Measurements from ENCODE around the gene RNF2. TPM values are rescaled to one million over a fixed set of nuclear protein-coding genes. Genes with fewer than 3 reads are reported as not detected.
"Not testable (repeated sequence)": the region's sequence is repeated elsewhere in the genome, so short reads cannot be mapped to it uniquely, and the experiment has no call there.

The RNF2 gene
- total RNA-seq, 1 donor from 2014 or later = 44.0 TPM

DNA sequence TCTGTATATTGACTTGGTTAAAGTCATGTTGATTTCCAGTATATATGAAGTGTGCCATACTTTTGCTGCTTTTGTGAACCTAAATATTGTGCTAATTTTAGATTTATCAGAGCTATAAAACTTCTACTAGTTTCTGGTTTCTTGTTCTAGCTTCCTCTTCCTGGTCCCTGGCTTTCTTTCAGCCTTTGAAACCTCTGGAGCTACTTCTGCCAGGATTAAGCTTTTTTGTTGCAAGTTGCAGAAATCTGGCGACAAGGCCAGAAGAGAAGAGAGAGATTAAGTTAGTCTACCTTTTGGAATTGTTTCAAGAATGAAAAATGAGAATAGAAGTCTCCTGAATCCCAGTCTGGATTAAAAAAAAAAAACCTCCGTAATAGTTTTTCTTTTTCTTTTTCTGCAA is 13.5 kb downstream of the RNF2 start:
- DNase-seq (ENCODE audit: low read depth, low spot score) = no peak
- Mint-ChIP-seq H3K36me3 (ENCODE audit: low read depth) (peaks cover 21% of the 10 kb centered on the region), H3K27ac (ENCODE audit: unreplicated experiment) (no peak overlapping the region), H3K4me1 (peaks cover 11% of the 10 kb centered on the region), H3K9me3 (peaks cover 10% of the 10 kb centered on the region), H3K27me3 (ENCODE audit: low read depth) (no peaks in the 10 kb centered on the region), H3K4me3 (no peak overlapping the region)
- TF ChIP-seq, protein P1, sequence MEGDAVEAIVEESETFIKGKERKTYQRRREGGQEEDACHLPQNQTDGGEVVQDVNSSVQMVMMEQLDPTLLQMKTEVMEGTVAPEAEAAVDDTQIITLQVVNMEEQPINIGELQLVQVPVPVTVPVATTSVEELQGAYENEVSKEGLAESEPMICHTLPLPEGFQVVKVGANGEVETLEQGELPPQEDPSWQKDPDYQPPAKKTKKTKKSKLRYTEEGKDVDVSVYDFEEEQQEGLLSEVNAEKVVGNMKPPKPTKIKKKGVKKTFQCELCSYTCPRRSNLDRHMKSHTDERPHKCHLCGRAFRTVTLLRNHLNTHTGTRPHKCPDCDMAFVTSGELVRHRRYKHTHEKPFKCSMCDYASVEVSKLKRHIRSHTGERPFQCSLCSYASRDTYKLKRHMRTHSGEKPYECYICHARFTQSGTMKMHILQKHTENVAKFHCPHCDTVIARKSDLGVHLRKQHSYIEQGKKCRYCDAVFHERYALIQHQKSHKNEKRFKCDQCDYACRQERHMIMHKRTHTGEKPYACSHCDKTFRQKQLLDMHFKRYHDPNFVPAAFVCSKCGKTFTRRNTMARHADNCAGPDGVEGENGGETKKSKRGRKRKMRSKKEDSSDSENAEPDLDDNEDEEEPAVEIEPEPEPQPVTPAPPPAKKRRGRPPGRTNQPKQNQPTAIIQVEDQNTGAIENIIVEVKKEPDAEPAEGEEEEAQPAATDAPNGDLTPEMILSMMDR (conservative IDR thresholded peaks at IDR 0.05) = no peak

DNA sequence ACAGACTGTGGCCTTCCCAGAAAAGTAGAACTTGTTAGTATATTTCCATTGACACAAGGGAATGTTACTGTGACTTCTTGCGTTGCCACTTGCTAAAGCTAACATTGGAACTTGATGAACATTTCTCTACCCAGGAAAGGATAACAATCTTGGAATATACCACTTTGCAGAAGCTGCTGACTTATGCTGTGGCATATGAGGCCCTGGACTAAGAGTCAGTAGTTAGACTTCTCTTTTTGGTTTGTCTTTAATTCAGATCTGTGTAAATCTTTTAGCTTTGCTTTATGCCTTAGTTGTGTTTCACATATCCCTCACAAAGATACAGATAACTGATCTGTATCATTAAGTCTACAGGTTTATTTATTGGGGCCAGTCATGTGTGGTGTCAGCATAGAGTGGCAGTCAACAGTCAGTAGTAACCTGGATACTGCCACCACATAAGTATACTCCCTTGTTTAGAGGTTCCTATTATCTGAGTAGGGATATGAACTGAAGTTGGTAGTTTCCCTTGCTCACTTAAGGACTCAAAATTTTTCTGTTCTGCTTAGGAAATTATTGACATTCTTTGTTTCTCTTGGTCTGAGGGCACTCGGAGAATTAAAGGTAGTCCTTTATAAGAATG is 14.7 kb downstream of the RNF2 start:
- Mint-ChIP-seq H3K27ac (ENCODE audit: unreplicated experiment) (no peak overlapping the region), H3K4me1 (peaks cover 11% of the 10 kb centered on the region), H3K4me3 (no peak overlapping the region), H3K36me3 (ENCODE audit: low read depth) (peaks cover 28% of the 10 kb centered on the region), H3K27me3 (ENCODE audit: low read depth) (no peaks in the 10 kb centered on the region), H3K9me3 (peaks cover 12% of the 10 kb centered on the region)
- TF ChIP-seq, protein P1 (conservative IDR thresholded peaks at IDR 0.05) = no peak
- DNase-seq (ENCODE audit: low read depth, low spot score) = no peak

DNA sequence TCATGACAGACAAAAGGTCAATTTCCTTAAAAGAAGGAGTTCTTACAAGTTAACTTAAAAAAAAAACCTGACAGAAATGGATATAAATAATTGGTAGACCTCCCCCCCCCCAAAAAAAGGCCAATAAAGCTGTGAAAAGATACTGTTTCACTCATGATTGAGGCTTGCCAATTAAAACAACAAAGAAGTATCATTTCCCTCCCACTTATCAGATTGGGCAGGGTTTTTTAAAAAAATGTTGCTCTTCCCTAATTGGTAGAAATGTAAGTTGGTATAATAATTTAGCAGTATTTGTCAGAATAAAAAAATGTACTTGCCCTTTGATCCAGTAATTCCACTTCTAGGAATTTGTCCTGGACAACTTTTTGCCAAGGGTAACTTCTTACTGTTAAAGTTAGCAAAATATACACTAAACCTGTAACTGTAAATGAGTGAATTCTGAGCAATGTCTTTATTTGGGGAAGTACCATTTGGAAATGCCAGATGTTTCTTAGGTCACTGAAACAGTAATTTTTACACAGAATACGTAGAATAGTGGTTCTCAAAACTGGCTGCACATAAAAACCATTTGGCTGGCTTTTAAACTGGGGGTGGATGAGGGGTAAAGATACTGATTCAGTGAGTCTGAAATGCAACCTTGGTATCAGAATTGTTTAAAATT is 17.5 kb downstream of the RNF2 start:
- no peak for DNase-seq (ENCODE audit: low read depth, low spot score)
- TF ChIP-seq, protein P1 (conservative IDR thresholded peaks at IDR 0.05) = no peak
- Mint-ChIP-seq H3K4me1 (peaks cover 6% of the 10 kb centered on the region), H3K27ac (ENCODE audit: unreplicated experiment) (no peak overlapping the region), H3K9me3 (peaks cover 12% of the 10 kb centered on the region), H3K27me3 (ENCODE audit: low read depth) (no peaks in the 10 kb centered on the region), H3K36me3 (ENCODE audit: low read depth) (peaks cover 45% of the 10 kb centered on the region), H3K4me3 (no peak overlapping the region)

DNA sequence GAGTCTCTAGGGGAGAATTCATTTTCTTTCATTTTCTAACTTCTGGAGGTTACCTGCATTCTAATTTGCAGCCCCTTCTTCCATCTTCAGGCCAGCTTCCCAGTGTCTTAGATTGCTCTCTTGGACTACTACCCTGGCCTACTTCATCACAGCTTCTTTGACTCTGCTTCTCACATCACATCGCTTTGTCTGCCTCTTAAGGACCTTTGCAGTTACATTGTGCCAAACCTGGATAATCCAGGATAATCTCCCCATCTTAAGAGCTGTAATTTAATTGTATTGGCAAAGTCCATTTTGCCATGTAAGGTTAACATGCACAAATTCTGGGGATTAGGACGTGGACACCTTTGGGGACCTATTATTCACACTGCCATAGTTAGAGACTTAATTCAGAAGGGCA is 18.4 kb downstream of the RNF2 start:
- Mint-ChIP-seq H3K4me3 (no peak overlapping the region), H3K27me3 (ENCODE audit: low read depth) (no peaks in the 10 kb centered on the region), H3K4me1 (peaks cover 4% of the 10 kb centered on the region), H3K27ac (ENCODE audit: unreplicated experiment) (no peak overlapping the region), H3K36me3 (ENCODE audit: low read depth) (peaks cover 45% of the 10 kb centered on the region), H3K9me3 (peaks cover 12% of the 10 kb centered on the region)
- TF ChIP-seq, protein P1 (conservative IDR thresholded peaks at IDR 0.05) = no peak
- no peak for DNase-seq (ENCODE audit: low read depth, low spot score)

DNA sequence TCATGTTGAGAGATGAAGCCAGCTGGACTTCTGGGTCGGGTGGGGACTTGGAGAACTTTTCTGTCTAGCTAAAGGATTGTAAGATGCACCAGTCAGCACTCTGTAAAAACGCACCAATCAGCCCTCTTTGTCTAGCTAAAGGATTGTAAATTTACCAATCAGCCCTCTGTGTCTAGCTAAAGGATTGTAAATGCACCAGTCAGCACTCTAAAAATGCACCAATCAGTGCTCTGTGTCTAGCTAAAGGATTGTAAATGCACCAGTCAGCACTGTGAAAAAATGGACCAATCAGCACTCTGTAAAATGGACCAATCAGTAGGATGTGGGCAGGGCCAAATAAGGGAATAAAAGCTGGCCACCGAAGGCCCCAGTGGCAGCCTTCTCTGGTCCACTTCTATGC is 19.6 kb downstream of the RNF2 start:
- DNase-seq (ENCODE audit: low read depth, low spot score); H3K4me3 Mint-ChIP-seq; H3K27me3 Mint-ChIP-seq (ENCODE audit: low read depth); H3K4me1 Mint-ChIP-seq; H3K27ac Mint-ChIP-seq (ENCODE audit: unreplicated experiment): not testable (repeated sequence)
- H3K36me3 Mint-ChIP-seq (ENCODE audit: low read depth) = peaks cover 44% of the 10 kb centered on the region
- H3K9me3 Mint-ChIP-seq = peaks cover 12% of the 10 kb centered on the region

DNA sequence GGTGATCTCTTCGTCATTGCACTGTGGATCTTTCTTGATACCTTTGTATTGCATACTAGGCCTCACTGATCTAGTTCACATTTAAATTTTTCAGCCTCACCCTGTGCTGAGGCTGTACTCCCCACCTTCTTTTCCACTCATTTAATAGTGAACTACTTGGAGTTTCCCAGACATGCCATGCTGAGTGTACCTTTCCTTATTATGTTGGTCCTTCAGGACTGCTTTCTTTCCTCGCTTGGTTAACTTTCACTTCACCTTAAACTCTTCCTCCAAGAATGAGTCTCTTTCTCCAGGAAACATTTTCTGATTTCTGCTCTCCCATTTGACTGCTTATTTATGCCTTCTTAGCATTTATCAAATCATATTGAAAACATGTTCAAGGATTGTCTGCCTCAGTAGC is 20.8 kb downstream of the RNF2 start:
- TF ChIP-seq, protein P1 (conservative IDR thresholded peaks at IDR 0.05) = no peak
- Mint-ChIP-seq H3K36me3 (ENCODE audit: low read depth) (peaks cover 42% of the 10 kb centered on the region), H3K27ac (ENCODE audit: unreplicated experiment) (no peak overlapping the region), H3K9me3 (peaks cover 12% of the 10 kb centered on the region), H3K4me1 (no peaks in the 10 kb centered on the region), H3K27me3 (ENCODE audit: low read depth) (no peaks in the 10 kb centered on the region), H3K4me3 (no peak overlapping the region)
- DNase-seq (ENCODE audit: low read depth, low spot score) = no peak
